ENCODE data around the gene GNG12.

The GNG12 gene

GRCh38 chr1:67812226-67812625 is 21.0 kb downstream of the GNG12 start:
- no peak for DNase-seq

DNA sequence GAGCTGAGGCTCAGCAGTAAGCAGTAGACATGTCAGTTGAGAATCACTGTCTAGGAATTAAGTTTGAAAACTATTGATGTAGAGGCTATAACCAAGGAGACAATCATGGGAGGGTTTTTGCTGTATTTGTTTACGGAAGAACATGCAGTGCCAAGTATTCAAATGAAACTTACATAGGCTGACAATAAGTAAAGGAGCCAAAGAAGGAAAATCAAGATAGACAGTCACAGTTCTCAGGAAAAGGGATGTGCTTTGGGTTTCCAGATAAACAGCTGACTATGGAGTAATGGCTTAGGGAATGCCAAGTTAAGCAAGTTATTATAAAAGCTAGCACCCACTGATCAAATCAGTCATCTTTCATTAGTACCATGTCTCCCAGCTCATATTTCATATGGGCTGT is 21.5 kb downstream of the GNG12 start:
- DNase-seq: no peak

- DNase-seq: no peak
Measured at GRCh38 chr1:67809887-67810286, 23.4 kb downstream of the GNG12 start.

DNA sequence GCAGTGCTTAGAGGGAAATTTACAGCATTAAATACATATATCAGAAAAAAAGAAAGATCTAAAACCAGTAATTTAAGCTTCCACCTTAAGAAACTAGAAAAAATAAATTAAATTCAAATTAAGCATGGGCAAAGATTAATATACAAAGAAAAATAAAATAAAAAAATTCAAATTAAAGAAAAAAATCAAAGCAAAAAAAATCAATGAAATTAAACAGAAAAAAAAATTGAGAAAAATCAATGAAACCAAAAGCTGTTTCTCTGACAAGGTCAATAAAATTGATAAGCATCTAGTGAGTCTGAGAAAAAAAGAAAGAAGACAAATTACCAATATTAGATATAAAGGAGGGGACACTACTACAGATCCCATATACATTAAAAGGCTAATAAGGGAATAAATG is 26.0 kb downstream of the GNG12 start:
- DNase-seq: no peak

GRCh38 chr1:67804710-67805109 is 28.6 kb downstream of the GNG12 start:
- DNase-seq: no peak

DNA sequence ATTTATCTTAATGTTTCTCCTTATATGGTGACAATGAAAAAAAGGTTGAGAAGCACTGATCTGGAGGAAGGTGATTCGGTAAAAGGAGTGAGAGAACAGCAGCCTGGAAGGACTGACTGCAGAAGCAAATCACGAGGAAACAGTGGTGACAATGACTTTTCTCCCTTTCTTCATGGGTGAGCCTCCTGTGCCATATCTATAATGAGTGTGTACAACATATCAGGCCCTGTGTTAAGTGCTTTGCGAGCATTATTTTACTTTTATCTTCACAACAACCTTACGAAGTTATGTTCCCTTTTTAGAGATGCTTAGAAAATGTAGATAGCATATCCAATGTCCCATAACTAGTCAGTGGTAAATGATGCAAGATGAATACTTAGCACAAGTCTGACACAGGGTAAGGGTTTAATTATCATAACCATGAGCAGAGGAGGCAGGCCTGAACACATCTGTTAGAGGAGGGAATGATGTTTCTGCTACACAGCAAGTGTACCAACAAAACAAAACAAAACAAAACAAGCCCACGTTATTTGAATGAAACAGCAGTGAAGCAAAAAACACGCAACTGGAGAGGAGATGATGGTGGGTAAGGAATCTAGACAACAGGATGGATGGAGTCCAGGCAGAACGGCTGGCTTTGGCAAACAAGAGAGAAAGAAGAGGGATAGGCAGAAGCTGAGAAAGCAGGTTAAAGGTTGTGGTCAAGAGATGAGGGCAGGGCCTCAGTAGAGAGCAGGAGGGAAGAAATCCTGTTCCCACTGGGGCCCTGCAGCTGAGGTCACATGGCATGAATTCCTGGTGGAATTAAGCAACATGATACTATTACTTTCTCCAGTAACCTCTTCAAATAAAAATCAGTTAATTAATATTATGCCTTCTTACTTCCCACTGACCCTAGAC is 29.6 kb downstream of the GNG12 start:
- no peak for DNase-seq

- no peak for DNase-seq
Measured at GRCh38 chr1:67802565-67802964, 30.7 kb downstream of the GNG12 start.

- DNase-seq: no peak
Measured at GRCh38 chr1:67801903-67802302, 31.4 kb downstream of the GNG12 start.

DNA sequence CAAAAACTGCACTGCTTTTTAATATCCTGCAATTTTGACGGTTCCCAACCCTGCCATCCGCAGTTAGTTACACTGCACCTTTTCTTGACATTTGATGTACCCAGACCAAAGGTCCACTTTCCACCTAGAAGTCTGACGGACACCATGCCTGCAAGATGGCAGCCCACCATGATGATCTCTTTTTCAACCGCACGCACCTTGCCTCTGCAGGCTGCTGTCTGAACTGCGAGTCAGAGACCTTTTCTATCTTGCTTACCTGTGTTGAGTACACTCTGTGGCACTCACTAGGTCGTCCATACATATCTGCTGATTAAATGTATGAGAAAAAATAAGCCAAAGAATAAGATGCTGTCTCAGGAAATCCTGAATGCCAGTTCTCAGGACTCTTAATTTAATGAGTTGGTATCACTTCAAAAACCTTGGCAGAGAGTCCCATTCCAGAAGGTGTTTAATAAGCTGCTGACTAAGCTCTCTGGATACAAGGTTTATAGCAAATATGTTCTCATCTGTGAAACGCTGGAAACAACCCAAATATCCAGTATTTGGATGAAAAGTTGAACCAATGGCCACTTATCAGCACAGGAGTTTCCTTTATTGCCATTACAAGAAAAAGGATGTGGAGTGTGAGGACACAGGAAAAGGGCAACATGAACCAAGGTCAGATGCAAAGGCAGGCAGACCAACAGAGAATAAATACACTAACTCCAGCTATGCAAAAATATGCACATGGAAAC is 37.9 kb downstream of the GNG12 start:
- DNase-seq: no peak

- DNase-seq: no peak
Measured at GRCh38 chr1:67793562-67793961, 39.7 kb downstream of the GNG12 start.

DNA sequence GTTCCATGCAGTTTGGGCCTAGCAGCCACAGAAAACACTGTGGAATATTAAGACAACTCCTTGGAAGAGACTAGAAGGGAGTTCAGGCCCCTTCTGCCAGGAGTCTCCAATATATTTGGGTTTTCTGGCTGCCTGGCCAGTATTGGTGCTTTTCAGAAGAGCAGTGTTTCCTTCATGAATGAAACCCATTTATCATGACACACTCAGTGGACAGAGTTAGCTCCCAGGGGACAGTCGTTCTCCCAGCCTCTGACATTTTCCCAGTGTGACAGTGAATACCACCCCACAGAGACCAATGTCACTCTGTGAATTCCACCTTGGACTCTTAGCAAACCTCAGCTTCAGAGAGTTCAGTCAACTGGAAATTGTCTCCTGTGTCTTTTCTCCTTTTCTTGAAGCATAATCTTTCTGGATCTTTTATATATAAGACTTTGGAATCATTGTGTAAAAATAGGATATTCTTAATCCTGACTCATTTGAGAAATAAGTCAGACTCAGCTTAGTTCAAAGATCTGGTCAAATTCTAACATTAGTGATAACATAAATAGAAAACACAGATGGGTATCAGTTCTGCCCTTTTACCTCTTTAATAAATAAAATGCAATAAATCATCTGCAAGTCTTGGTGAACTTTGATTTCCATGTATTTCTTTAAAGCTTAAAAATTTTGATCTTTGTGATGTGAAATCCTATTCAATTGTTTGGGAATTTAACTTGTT is 40.4 kb downstream of the GNG12 start:
- no peak for DNase-seq

GRCh38 chr1:67792103-67792502 is 41.2 kb downstream of the GNG12 start:
- DNase-seq: no peak

DNA sequence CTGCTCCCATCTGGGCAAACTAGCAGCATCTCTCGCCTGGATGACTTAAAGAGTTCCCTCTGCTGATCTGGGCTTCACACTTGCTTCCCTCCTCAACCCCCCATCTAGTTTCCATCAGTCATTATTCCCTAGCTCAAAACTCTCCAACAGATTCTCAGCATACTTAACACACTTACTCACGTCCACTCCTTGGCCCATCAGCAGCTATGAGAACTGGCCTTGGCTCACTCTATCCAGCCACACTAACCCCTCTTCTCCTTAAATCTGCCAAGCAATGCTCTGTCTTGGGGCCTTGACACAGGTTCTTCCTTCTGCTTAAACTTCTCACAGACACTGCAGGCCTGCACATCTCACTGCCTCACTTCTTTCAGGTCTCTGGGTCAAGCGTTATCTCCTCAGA is 41.6 kb downstream of the GNG12 start:
- DNase-seq: no peak

GRCh38 chr1:67791261-67791660 is 42.0 kb downstream of the GNG12 start:
- no peak for DNase-seq

DNA sequence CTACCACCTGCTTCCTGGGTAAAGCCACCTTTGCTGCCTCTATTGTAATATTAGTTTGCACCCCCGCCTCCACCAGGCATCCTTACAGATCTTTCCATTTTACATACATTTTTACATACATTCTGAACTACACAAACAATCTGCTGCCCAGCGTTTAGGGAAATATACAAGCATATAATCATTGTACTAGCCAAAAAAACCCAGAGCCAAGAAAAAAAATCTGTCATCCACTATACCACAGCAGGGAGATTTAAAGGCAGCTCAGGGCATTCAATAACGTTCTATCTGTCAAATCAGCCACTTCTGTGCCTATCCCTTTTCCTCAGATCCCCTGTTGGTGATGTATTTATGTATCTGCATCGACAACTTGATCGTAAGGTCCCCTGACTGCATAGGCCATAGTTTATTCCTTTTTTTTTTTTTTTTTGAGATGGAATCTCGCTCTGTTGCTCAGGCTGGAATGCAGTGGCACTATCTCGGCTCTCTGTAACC is 43.0 kb downstream of the GNG12 start:
- DNase-seq: no peak

DNA sequence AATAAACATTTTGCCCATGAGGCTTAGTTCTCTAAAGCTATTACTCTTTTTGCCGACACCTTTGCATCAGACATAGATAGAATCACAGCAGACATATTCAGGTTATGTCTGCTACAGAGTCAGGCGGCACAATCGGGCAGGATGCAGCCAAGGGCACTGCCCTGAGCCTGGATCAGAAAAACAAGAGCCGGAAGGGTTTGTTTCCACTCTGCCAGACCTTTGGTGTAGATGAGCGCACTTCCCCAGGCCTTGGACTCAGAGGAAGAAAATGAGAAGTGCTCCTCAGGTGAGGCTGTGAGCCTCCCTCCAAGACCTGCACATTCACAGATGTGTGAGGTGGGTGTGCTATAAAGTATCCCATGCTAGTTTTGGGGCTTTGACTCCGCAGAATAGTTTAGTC is 43.7 kb downstream of the GNG12 start:
- no peak for DNase-seq

GRCh38 chr1:67788904-67789303 is 44.4 kb downstream of the GNG12 start:
- DNase-seq: no peak

DNA sequence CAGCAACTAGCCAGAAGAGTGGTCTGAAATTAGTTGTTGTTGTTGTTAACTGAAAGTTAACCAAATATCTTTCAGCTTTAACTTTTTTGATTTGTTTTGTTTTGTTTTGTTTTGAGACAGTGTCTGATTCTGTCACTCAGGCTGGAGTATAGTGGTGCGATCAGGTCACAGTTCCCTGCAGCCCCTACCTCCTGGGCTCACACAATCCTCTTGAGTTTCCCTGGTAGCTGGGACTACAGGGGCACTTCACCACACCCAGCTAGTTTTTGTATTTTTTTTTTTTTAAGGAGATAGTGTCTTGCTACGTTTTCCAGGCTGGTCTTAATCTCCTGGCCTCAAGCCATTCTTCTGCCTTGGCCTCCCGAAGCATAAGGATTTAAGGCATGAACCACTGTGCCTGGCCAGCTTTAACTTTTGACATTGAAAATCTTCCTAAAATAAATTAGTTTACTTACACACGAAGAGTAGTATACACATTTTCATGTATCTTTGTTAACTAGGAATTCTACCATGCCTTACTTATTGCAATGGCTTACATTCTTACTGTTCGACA is 45.0 kb downstream of the GNG12 start:
- no peak for DNase-seq

DNA sequence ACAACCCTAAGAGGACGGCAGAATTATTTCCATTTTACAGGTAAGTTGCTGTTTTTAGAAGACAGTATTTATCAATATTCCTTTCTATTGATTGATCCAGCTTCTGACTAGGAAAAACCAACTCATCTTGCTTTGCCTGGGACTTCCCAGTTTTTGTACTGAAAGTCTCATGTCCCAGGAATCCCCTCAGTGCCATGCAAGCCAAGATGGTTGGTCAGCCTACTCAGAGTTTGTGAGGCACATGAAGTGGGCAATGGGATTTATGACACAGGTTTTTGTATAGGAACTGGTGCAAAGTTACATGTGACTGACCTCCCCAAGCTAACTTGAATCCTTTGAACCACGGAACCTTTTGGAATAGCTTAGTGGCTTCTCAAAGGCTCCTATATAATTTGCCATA is 45.5 kb downstream of the GNG12 start:
- DNase-seq: no peak

- no peak for DNase-seq
Measured at GRCh38 chr1:67785847-67786753, 47.2 kb downstream of the GNG12 start.

- DNase-seq: no peak
Measured at GRCh38 chr1:67784545-67785186, 48.6 kb downstream of the GNG12 start.

DNA sequence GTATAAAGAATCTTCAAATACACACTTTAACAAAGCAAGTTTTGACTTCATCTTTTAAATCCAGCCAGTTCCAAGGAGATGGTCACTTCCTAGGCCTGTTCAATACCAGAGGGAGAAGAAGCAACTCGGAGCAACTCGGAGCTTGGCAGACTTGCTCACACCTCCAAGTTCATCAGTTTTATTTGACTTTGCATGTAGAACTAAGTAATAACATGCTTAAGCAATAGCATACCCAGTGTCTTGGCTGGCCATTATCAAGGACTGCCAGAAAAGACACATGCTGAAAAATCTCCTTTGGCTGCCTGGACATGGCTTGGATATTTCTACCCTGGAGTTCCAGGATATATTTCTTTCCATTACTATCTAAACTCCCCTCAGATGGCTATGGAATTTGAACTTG is 52.6 kb downstream of the GNG12 start:
- no peak for DNase-seq
